ENCODE results near the gene NDUFS1. TPM values are rescaled to one million over a fixed set of nuclear protein-coding genes. Genes with fewer than 3 reads are reported as not detected.
A peak's percentile ranks its signal among the peaks of the same experiment; 100 is the strongest.

Gene NDUFS1
- total and polyA plus RNA-seq, 9 of the 15 experiments (the other 6 are each of a cell fraction or from before 2014, with no cell fraction given): 75.0 to 130 (median 91.5) TPM

GRCh38 chr2:206159346-206160124 lies at the start of gene NDUFS1, which contains the start of gene EEF1B2 (continued):
- TF ChIP-seq U2AF2 (optimal IDR thresholded peaks at IDR 0.05; ENCODE audit: low read depth, low read length) (no peak), NR2C1 (IDR thresholded peaks at IDR 0.05) (peak; percentile 97), NR2C1 (tag; IDR thresholded peaks at IDR 0.05) (peak; percentile 98), KLF13 (tag; IDR thresholded peaks at IDR 0.05; ENCODE audit: borderline replicate concordance, low read depth) (no peak), ZFP36 (IDR thresholded peaks at IDR 0.05; ENCODE audit: low read depth, low read length, partially characterized antibody) (no peak), BRF1 (IDR thresholded peaks at IDR 0.05; ENCODE audit: borderline replicate concordance, extremely low read depth, insufficient read length) (no peak), PYGO2 (tag; IDR thresholded peaks at IDR 0.05) (no peak), MXD1 (CRISPR knock-in tag; IDR thresholded peaks at IDR 0.05; ENCODE audit: borderline replicate concordance, poor library complexity, severe bottlenecking) (peak; percentile 63), POLR2AphosphoS2 (IDR thresholded peaks at IDR 0.05; ENCODE audit: low read length) (no peak), ZNF77 (CRISPR knock-in tag; IDR thresholded peaks at IDR 0.05) (no peak), SLC30A9 (CRISPR knock-in tag; IDR thresholded peaks at IDR 0.05) (no peak), TARDBP (IDR thresholded peaks at IDR 0.05) (no peak), PRPF4 (IDR thresholded peaks at IDR 0.05; ENCODE audit: insufficient read depth, low read depth, low read length, poor library complexity, severe bottlenecking) (no peak), TAF7 (tag; IDR thresholded peaks at IDR 0.05) (no peak), ZNF778 (CRISPR knock-in tag; IDR thresholded peaks at IDR 0.05) (no peak), HCFC1 (IDR thresholded peaks at IDR 0.05; ENCODE audit: low read depth, low read length) (peak; percentile 64; the same call in 1 of the 2 replicates), ZNF41 (CRISPR knock-in tag; conservative IDR thresholded peaks at IDR 0.05) (no peak), NCOA1 (IDR thresholded peaks at IDR 0.05; ENCODE audit: low read depth) (no peak), FOXO4 (CRISPR knock-in tag; IDR thresholded peaks at IDR 0.05) (no peak), TCF7 (IDR thresholded peaks at IDR 0.05; ENCODE audit: borderline replicate concordance) (no peak), ELK3 (CRISPR knock-in tag; IDR thresholded peaks at IDR 0.05) (no peak), THRAP3 (IDR thresholded peaks at IDR 0.05; ENCODE audit: borderline replicate concordance) (no peak), HDAC1 (IDR thresholded peaks at IDR 0.05) (peak in 1 of 2 experiments; percentile 86; a peak in 2 of 4 replicates), L3MBTL2 (IDR thresholded peaks at IDR 0.05) (peak; percentile 74; the same call in 1 of the 2 replicates), SMARCE1 (IDR thresholded peaks at IDR 0.05) (no peak), HDAC2 (IDR thresholded peaks at IDR 0.05) (0 out of 2 replicates have a peak, but pooled peaks have one; percentile 22), ZNF408 (CRISPR knock-in tag; IDR thresholded peaks at IDR 0.05; ENCODE audit: low read depth) (no peak), SAFB (IDR thresholded peaks at IDR 0.05; ENCODE audit: borderline replicate concordance, low read depth, low read length) (no peak), GABPB1 (CRISPR knock-in tag; IDR thresholded peaks at IDR 0.05) (peak; percentile 88)

All from K562 (cell line).